C1 segment of cervical spinal cord (tissue), 14 donors: ENCODE data around the gene ECHDC1.
"Not testable (repeated sequence)": the region's sequence is repeated elsewhere in the genome, so short reads cannot be mapped to it uniquely, and the experiment has no call there.

Experiments used
- DNase-seq, 14 donors: peaks; one replicate each; lab custom pipeline; 2025; lab: John Stamatoyannopoulos, UW

ECHDC1 gene

GRCh38 chr6:127342296-127342945 lies 988 bp downstream of the ECHDC1 start:
- no peak for DNase-seq

- DNase-seq: no peak
Observed at GRCh38 chr6:127341471-127342202, 1.8 kb downstream of the ECHDC1 start.

- no peak for DNase-seq
Observed at GRCh38 chr6:127340171-127340570, 3.2 kb downstream of the ECHDC1 start.

- no peak for DNase-seq
Observed at GRCh38 chr6:127338936-127339335, 4.5 kb downstream of the ECHDC1 start.

GRCh38 chr6:127332383-127332961 lies 10.9 kb downstream of the ECHDC1 start:
- no peak for DNase-seq

- DNase-seq: not testable (repeated sequence)
Observed at GRCh38 chr6:127331256-127331655, 12.2 kb downstream of the ECHDC1 start.

- DNase-seq: no peak
Observed at GRCh38 chr6:127328043-127328609, 15.3 kb downstream of the ECHDC1 start.

- no peak for DNase-seq
Observed at GRCh38 chr6:127319686-127320085, 23.7 kb downstream of the ECHDC1 start.

- DNase-seq: no peak
Observed at GRCh38 chr6:127317388-127318128, 25.9 kb downstream of the ECHDC1 start.

- no peak for DNase-seq
Observed at GRCh38 chr6:127305741-127306140, 37.7 kb downstream of the ECHDC1 start.

- DNase-seq: no peak
Observed at GRCh38 chr6:127303917-127304316, 39.5 kb downstream of the ECHDC1 start.

- DNase-seq: no peak
Observed at GRCh38 chr6:127302728-127303660, 40.4 kb downstream of the ECHDC1 start.

GRCh38 chr6:127301199-127301700 lies 42.2 kb downstream of the ECHDC1 start:
- DNase-seq: no peak

- DNase-seq: no peak
Observed at GRCh38 chr6:127300411-127300810, 43.0 kb downstream of the ECHDC1 start.

- DNase-seq: no peak
Observed at GRCh38 chr6:127299522-127300240, 43.7 kb downstream of the ECHDC1 start.

- DNase-seq: no peak
Observed at GRCh38 chr6:127298475-127298874, 44.9 kb downstream of the ECHDC1 start.

GRCh38 chr6:127297502-127298070 lies 45.8 kb downstream of the ECHDC1 start:
- no peak for DNase-seq

- no peak for DNase-seq
Observed at GRCh38 chr6:127291495-127291894, 51.9 kb downstream of the ECHDC1 start.
